Esophagus (tissue), 2 donors: ENCODE data around the gene OPHN1. TPM values are rescaled to one million over a fixed set of nuclear protein-coding genes. Genes with fewer than 3 reads are reported as not detected.
"Not testable (repeated sequence)": the region's sequence is repeated elsewhere in the genome, so short reads cannot be mapped to it uniquely, and the experiment has no call there.

Source experiments
- H3K27ac ChIP-seq, 2 donors: one replicate each; pipeline ENCODE4 v1.5.1; 2013; ENCODE audit warnings: low read depth in 2 of 2, mild to moderate bottlenecking in 2 of 2, inconsistent platforms in 1 of 2, low read length in 1 of 2, moderate library complexity in 1 of 2
- H3K27me3 ChIP-seq, 2 donors: one replicate each; pipeline ENCODE4 v1.6.1; 2013; ENCODE audit warnings: low read length in 2 of 2, control low read depth in 1 of 2, mild to moderate bottlenecking in 1 of 2; ENCODE audit not compliant: insufficient read depth in 2 of 2, control insufficient read depth in 1 of 2
- H3K36me3 ChIP-seq, 2 donors: one replicate each; pipeline ENCODE4 v1.6.1; 2013; ENCODE audit warnings: low read length in 1 of 2; ENCODE audit not compliant: control insufficient read depth in 2 of 2, insufficient read depth in 2 of 2
- H3K4me1 ChIP-seq, 2 donors: one replicate each; pipeline ENCODE4 v1.6.1; 2013; ENCODE audit warnings: low read length in 1 of 2; ENCODE audit not compliant: control insufficient read depth in 2 of 2, insufficient read depth in 2 of 2
- H3K4me3 ChIP-seq, 2 donors: one replicate each; pipeline ENCODE4 v1.5.1; 2013; ENCODE audit warnings: low read length in 2 of 2, mild to moderate bottlenecking in 2 of 2, low read depth in 1 of 2, moderate library complexity in 1 of 2
- H3K9me3 ChIP-seq, 2 donors: one replicate each; pipeline ENCODE4 v1.6.1; 2013; ENCODE audit warnings: mild to moderate bottlenecking in 2 of 2, low read depth in 1 of 2, low read length in 1 of 2, moderate library complexity in 1 of 2; ENCODE audit not compliant: control insufficient read depth in 2 of 2, insufficient read depth in 1 of 2
- WGBS, 2 donors: extraction: QIAGEN DNeasy Blood & Tissue Kit; methylation state at CpG; one replicate each; pipeline ENCODE4 v1.1.7; 2013; 5-methylcytosine and 5-hydroxymethylcytosine counted together
- polyA plus RNA-seq, 2 donors: library from polyadenylated mRNA; stranded (reverse); fragments of 200-250 nt; gene quantifications; one replicate each; pipeline ENCODE4 v1.2.3, GENCODE V29; 2013
- donor health status: healthy with polysubstance abuse.
- donor health status: Bipolar disorder and iron deficiency.

OPHN1 gene
- polyA plus RNA-seq, 2 donors = 0.96 to 1.2 TPM

DNA sequence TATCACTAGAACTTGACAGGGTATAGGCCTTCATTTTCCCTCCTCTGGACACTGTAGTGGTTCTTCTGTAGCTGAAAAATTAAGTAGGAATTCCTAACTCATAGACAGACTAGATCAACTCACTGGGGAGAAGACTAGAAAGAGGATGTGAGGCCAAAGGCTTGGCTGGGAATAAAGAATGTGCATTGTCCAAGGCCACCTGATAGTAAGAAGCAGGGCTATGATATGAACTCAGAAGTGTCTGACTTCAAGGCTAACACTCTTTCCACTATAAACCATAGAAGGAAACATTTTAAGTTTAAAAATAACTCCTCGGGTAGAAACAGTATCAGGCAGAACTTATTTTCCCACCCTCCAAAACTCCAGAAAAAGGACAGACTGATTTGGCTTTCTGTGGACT is 346.6 kb downstream of the OPHN1 start:
- WGBS, 2 donors = 52 to 74% methylated on average over 1 of the region's 1 CpG
- Histone ChIP-seq H3K27ac (no peak overlapping the region), H3K27me3 (no peaks in the 10 kb centered on the region), H3K4me1 (no peaks in the 10 kb centered on the region), H3K9me3 (no peaks in the 10 kb centered on the region), H3K36me3 (no peaks in the 10 kb centered on the region), H3K4me3 (no peak overlapping the region)

- H3K4me3 ChIP-seq = no peak overlapping the region
- no peak overlapping the region for H3K27ac ChIP-seq
- H3K9me3 ChIP-seq = no peaks in the 10 kb centered on the region
- no peaks in the 10 kb centered on the region for H3K36me3 ChIP-seq
- H3K27me3 ChIP-seq = no peaks in the 10 kb centered on the region
- H3K4me1 ChIP-seq = no peaks in the 10 kb centered on the region
- 43 to 54% methylated on average over 1 of the region's 1 CpG for WGBS, 2 donors
Measured at GRCh38 chrX:68084765-68085164, 348.5 kb downstream of the OPHN1 start.

- Histone ChIP-seq H3K4me1 (no peaks in the 10 kb centered on the region), H3K36me3 (no peaks in the 10 kb centered on the region), H3K27me3 (no peaks in the 10 kb centered on the region), H3K4me3 (no peak overlapping the region), H3K9me3 (no peaks in the 10 kb centered on the region), H3K27ac (no peak overlapping the region)
- WGBS, 2 donors = 61 to 74% methylated on average over 3 of the region's 3 CpGs
Measured at GRCh38 chrX:68083510-68083909, 349.8 kb downstream of the OPHN1 start.

GRCh38 chrX:68079961-68080360 is 353.3 kb downstream of the OPHN1 start:
- no peaks in the 10 kb centered on the region for H3K36me3 ChIP-seq
- no peaks in the 10 kb centered on the region for H3K9me3 ChIP-seq
- H3K27ac ChIP-seq = no peak overlapping the region
- 63 to 82% methylated on average over 1 of the region's 1 CpG for WGBS, 2 donors
- H3K4me3 ChIP-seq = no peak overlapping the region
- H3K4me1 ChIP-seq = no peaks in the 10 kb centered on the region
- H3K27me3 ChIP-seq = no peaks in the 10 kb centered on the region

DNA sequence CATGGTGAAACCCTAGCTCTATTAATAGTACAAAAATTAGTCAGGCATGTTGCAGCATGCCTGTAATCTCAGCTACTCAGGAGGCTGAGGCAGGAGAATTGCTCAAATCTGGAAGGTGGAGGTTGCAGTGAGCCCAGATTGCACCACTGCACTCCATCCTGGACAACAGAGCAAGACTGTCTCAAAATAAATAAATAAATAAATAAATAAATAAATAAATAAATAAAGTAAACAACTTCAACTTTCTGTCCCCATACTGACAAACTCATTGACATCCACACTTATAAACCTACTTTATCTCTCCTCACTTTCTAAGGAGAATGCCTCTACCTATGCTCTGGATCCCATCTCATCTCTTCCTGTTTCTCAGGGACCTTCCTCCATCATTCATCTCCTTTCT is 354.5 kb downstream of the OPHN1 start:
- not testable (repeated sequence) for H3K4me3 ChIP-seq, H3K36me3 ChIP-seq, H3K27me3 ChIP-seq, H3K4me1 ChIP-seq, H3K27ac ChIP-seq, H3K9me3 ChIP-seq

GRCh38 chrX:68077378-68077777 is 355.9 kb downstream of the OPHN1 start:
- no peaks in the 10 kb centered on the region for H3K27me3 ChIP-seq
- H3K9me3 ChIP-seq = no peaks in the 10 kb centered on the region
- no peaks in the 10 kb centered on the region for H3K4me1 ChIP-seq
- H3K27ac ChIP-seq = no peak overlapping the region
- no peak overlapping the region for H3K4me3 ChIP-seq
- H3K36me3 ChIP-seq = no peaks in the 10 kb centered on the region

DNA sequence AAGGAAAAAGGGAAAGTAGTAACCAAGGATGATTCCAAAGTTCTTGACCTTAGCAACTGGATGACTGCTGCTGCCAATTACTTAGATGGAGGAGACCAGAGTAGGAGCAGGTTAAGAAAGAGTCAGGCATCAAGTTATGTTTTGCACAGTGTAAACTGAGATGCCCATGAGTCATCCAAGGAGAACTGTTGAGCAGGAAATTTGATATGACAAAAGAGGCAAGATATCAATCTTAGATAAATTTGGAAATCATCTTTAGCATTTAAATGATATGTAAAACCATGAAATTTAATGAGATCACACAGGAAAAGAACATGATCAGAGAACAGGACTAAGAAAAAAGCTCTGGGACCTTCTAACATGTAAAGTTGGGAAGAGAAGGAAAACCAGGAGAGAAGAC is 361.3 kb downstream of the OPHN1 start:
- Histone ChIP-seq H3K4me3 (no peak overlapping the region), H3K9me3 (no peaks in the 10 kb centered on the region), H3K27me3 (peaks cover 0 to 3% of the 10 kb centered on the region in 2 donors), H3K4me1 (no peaks in the 10 kb centered on the region), H3K36me3 (peaks cover 0 to 3% of the 10 kb centered on the region in 2 donors), H3K27ac (no peak overlapping the region)

GRCh38 chrX:68070119-68070518 is 363.2 kb downstream of the OPHN1 start:
- WGBS, 2 donors = 65 to 83% methylated on average over 2 of the region's 2 CpGs
- not testable (repeated sequence) for H3K4me1 ChIP-seq

DNA sequence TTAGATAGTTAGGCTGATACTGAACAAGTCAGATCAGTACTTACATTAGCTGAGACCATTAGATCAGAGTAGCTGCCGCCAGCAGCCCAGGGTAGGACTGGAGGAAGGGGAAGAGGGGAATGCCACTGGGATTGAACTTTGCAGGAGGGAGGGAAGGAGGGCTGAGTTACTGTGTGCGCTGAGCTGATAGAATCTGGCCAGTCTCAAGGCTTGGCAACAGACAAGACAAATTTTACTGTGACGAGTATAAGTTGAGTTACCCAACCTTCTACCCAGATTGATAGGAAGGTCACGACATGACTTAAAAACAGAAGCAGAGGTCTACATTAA is 372.1 kb downstream of the OPHN1 start:
- 56 to 63% methylated on average over 4 of the region's 4 CpGs for WGBS, 2 donors
- H3K27ac ChIP-seq = no peak overlapping the region
- H3K36me3 ChIP-seq = no peaks in the 10 kb centered on the region
- H3K4me1 ChIP-seq = no peaks in the 10 kb centered on the region
- H3K9me3 ChIP-seq = no peaks in the 10 kb centered on the region
- no peaks in the 10 kb centered on the region for H3K27me3 ChIP-seq
- no peak overlapping the region for H3K4me3 ChIP-seq

More at GRCh38 chrX:68070119-68070518, 363.2 kb downstream of the OPHN1 start:
- not testable (repeated sequence) for H3K36me3 ChIP-seq, H3K9me3 ChIP-seq, H3K27me3 ChIP-seq, H3K4me3 ChIP-seq, H3K27ac ChIP-seq

- H3K36me3 ChIP-seq = no peaks in the 10 kb centered on the region
- no peaks in the 10 kb centered on the region for H3K27me3 ChIP-seq
- H3K4me1 ChIP-seq = no peaks in the 10 kb centered on the region
- no peak overlapping the region for H3K27ac ChIP-seq
- no peaks in the 10 kb centered on the region for H3K9me3 ChIP-seq
- no peak overlapping the region for H3K4me3 ChIP-seq
- WGBS, 2 donors = 52 to 55% methylated on average over 2 of the region's 2 CpGs
Measured at GRCh38 chrX:68060506-68061205, 372.6 kb downstream of the OPHN1 start.
